K562 (cell line): ENCODE results near the gene CRYBB1. TPM values are rescaled to one million over a fixed set of nuclear protein-coding genes. Genes with fewer than 3 reads are reported as not detected.

Experiments
- AFF1 ChIP-seq, 2 experiments: fragments of 450-650 bp; IDR thresholded peaks; 2 replicates each; pipeline ENCODE4 v1.6.1; 2018; ENCODE audit warnings: mild to moderate bottlenecking in 2 of 2, low read depth in 1 of 2; ENCODE audit not compliant: partially characterized antibody in 2 of 2
- ARNT ChIP-seq, 2 experiments: fragments of 450-650 bp; IDR thresholded peaks; 2 replicates each; pipeline ENCODE4 v1.6.1; 2016; ENCODE audit warnings: mild to moderate bottlenecking in 1 of 2
- ATF3 ChIP-seq, 2 experiments: fragments of 450-650 bp in 1 of 2; sonication (generic) in 1 of 2; formaldehyde crosslinking in 1 of 2; IDR thresholded peaks in 1 of 2; conservative IDR thresholded peaks in 1 of 2; 2 replicates each; pipeline versions ENCODE4 v1.6.1 to v1.8.1; 2016 to 2023; ENCODE audit warnings: mild to moderate bottlenecking in 2 of 2, moderate library complexity in 2 of 2, inconsistent platforms in 1 of 2, missing genetic modification reagents in 1 of 2
- CC2D1A ChIP-seq: fragments of 450-650 bp; IDR thresholded peaks from 2 replicates; pipeline ENCODE4 v1.6.1; 2017; ENCODE audit warnings: mild to moderate bottlenecking
- ERF ChIP-seq: fragments of 450-650 bp; formaldehyde crosslinking; IDR thresholded peaks from 2 replicates; pipeline ENCODE4 v1.4.0; 2020; ENCODE audit warnings: mild to moderate bottlenecking, mixed read lengths
- JUNB ChIP-seq: fragments of 450-650 bp; formaldehyde crosslinking; conservative IDR thresholded peaks from 2 replicates; pipeline ENCODE4 v1.4.0; 2020; ENCODE audit warnings: mild to moderate bottlenecking
- MCM2 ChIP-seq: fragments of 450-650 bp; IDR thresholded peaks from 2 replicates; pipeline ENCODE4 v1.6.1; 2017; ENCODE audit warnings: low read depth, mild to moderate bottlenecking
- MNT ChIP-seq, 2 experiments: fragments of 450-650 bp; conservative IDR thresholded peaks; 2 replicates each; pipeline ENCODE4 v1.6.1; 2017; ENCODE audit warnings: mild to moderate bottlenecking in 2 of 2, moderate library complexity in 2 of 2
- NCOA2 ChIP-seq, 2 experiments: fragments of 450-650 bp; IDR thresholded peaks; 2 replicates each; pipeline ENCODE4 v1.6.1; 2018; ENCODE audit warnings: mild to moderate bottlenecking in 2 of 2, moderate library complexity in 1 of 2; ENCODE audit not compliant: partially characterized antibody in 2 of 2
- NR0B1 ChIP-seq: fragments of 450-650 bp; IDR thresholded peaks from one replicate; pipeline ENCODE4 v1.6.1; 2018; ENCODE audit warnings: mild to moderate bottlenecking, moderate library complexity; ENCODE audit not compliant: partially characterized antibody
- NRF1 ChIP-seq, 2 experiments: fragments of 450-650 bp; IDR thresholded peaks in 1 of 2; conservative IDR thresholded peaks in 1 of 2; 2 replicates each; pipeline ENCODE4 v1.6.1; 2014; ENCODE audit warnings: mild to moderate bottlenecking in 2 of 2
- RBM17 ChIP-seq: fragments of 200-400 bp; formaldehyde crosslinking; IDR thresholded peaks from 2 replicates; pipeline ENCODE4 v1.6.1; 2017; ENCODE audit warnings: low read depth, mild to moderate bottlenecking, low read length, borderline replicate concordance
- SMC3 ChIP-seq: conservative IDR thresholded peaks from 2 replicates; pipeline ENCODE4 v1.6.1; 2011; ENCODE audit warnings: low read depth, low read length, improper control_type of control experiment; ENCODE audit not compliant: insufficient read depth
- ZNF384 ChIP-seq: IDR thresholded peaks from 2 replicates; pipeline ENCODE4 v1.6.1; 2012; ENCODE audit warnings: low read depth, low read length, improper control_type of control experiment
- ZNF398 ChIP-seq: fragments of 250-450 bp; sonication (Bioruptor Pico); IDR thresholded peaks from 2 replicates; pipeline ENCODE4 v1.8.0; 2021; ENCODE audit warnings: moderate library complexity, mild to moderate bottlenecking, inconsistent platforms
- ZNF41 ChIP-seq: fragments of 250-450 bp; sonication (Bioruptor Pico); conservative IDR thresholded peaks from 2 replicates; pipeline ENCODE4 v1.4.0; 2020; ENCODE audit warnings: mild to moderate bottlenecking
- polyA plus RNA-seq, 8 experiments: library from polyadenylated mRNA; depleted of rRNA in 4 of 8; stranded (reverse) in 5 of 8; unstranded in 3 of 8; fragments of >200 nt; fragmentation: Nextera tagmentation in 2 of 8; fragmentation: Illumina TruSeq in 1 of 8; extraction: Ambion mirVana in 2 of 8; extraction: Trizol in 1 of 8; gene quantifications; 2 replicates each; pipeline versions ENCODE4 v1.2.1 to v1.2.3, GENCODE V29; 2011 to 2014; ENCODE audit warnings: inconsistent platforms in 1 of 8, missing spikeins in 1 of 8
- total RNA-seq, 7 experiments: library from RNA; depleted of rRNA in 6 of 7; stranded (reverse); fragments of >200 nt in 6 of 7; fragmentation: Illumina TruSeq in 2 of 7; extraction: Trizol in 2 of 7; gene quantifications; 2 replicates each; pipeline versions ENCODE4 v1.2.1 to v1.2.3, GENCODE V29; 2011 to 2021; ENCODE audit warnings: low replicate concordance in 1 of 7

Gene CRYBB1
- total and polyA plus RNA-seq, 9 of the 15 experiments (the other 6 are each of a cell fraction or from before 2014, with no cell fraction given), result 0.16 to 0.45 (median 0.33) TPM; not detected in 2

GRCh38 chr22:26642465-26643417, 24.9 kb upstream of the CRYBB1 start (continued):
- no peak for TF ChIP-seq ZNF398
- TF ChIP-seq ARNT (IDR thresholded peaks at IDR 0.05), result no peak; a peak in 1 of 4 replicates
- peak in 1 of 2 experiments; percentile 28; a peak in 1 of 4 replicates for TF ChIP-seq MNT (conservative IDR thresholded peaks at IDR 0.05)
- no peak for TF ChIP-seq NCOA2 (IDR thresholded peaks at IDR 0.05; ENCODE audit: partially characterized antibody in 2 of 2)
- no peak for TF ChIP-seq SMC3
- no peak for TF ChIP-seq RBM17
- TF ChIP-seq ZNF384, result no peak
- TF ChIP-seq NR0B1, result no peak
- TF ChIP-seq MCM2, result no peak
- no peak for TF ChIP-seq NRF1 (conservative IDR thresholded peaks at IDR 0.05 in 1 of 2, IDR thresholded peaks at IDR 0.05 in 1 of 2)
- TF ChIP-seq ERF, result no peak
- no peak for TF ChIP-seq ZNF41 (CRISPR knock-in tag)
- peak in 1 of 2 experiments; percentile 34 for TF ChIP-seq AFF1 (IDR thresholded peaks at IDR 0.05; ENCODE audit: low read depth in 1 of 2, partially characterized antibody in 2 of 2)
- TF ChIP-seq ATF3 (IDR thresholded peaks at IDR 0.05), result no peak
- no peak for TF ChIP-seq ATF3 (CRISPR knock-in tag; conservative IDR thresholded peaks at IDR 0.05)
- no peak for TF ChIP-seq JUNB (CRISPR knock-in tag)
- no peak for TF ChIP-seq CC2D1A
